ENCODE results near the gene MYO18A.
A peak's percentile ranks its signal among the peaks of the same experiment; 100 is the strongest.

The MYO18A gene

DNA sequence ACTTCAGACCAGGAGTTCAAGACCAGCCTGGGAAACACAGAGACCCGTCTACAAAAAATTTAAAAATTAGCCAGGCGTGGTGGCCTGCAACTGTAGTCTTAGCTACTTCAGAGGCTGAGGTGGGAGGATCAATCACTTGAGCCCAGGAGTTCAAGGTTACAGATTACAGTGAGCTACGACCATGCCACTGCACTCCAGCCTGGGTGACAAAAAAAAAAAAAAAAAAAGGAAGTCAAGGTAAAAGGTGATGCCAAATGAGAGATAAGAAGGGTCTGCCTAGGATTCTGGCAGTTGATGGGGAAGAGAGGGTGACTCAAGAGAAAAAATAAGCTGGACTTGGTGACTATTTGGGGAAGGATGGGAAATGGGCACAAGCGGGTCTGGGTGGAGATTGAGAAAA, 32.5 kb downstream of the MYO18A start:
- TF ChIP-seq CTCF (IDR thresholded peaks at IDR 0.05) = no peak

DNA sequence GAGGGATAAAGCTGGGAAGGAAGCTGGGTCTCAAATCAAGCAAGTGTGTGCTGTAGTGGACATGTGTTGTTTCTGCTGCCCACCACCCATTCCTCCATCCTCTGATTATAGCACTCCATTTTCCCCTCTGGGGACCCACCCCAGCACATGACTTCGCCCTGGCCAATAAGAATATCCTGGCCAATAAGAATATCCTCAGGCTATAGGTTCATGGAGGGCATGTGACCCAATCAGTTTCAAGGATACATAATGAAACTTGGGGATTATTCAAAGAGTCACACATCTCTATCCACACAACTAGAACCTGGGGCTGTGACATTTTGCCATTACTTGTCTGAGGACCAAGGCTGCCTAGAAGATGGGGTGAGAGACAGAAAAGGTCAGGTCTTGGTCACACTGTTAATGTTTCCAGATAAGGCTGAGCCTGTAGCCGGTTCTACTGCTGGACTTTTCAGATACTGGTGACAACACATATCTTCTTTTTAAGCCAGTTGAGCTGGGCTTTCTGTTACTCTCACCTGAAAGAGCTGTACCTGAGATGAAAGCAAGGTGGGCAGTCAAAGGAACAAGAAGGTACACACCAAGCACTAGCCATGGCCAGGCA, 33.7 kb downstream of the MYO18A start:
- TF ChIP-seq CTCF (IDR thresholded peaks at IDR 0.05) = no peak

DNA sequence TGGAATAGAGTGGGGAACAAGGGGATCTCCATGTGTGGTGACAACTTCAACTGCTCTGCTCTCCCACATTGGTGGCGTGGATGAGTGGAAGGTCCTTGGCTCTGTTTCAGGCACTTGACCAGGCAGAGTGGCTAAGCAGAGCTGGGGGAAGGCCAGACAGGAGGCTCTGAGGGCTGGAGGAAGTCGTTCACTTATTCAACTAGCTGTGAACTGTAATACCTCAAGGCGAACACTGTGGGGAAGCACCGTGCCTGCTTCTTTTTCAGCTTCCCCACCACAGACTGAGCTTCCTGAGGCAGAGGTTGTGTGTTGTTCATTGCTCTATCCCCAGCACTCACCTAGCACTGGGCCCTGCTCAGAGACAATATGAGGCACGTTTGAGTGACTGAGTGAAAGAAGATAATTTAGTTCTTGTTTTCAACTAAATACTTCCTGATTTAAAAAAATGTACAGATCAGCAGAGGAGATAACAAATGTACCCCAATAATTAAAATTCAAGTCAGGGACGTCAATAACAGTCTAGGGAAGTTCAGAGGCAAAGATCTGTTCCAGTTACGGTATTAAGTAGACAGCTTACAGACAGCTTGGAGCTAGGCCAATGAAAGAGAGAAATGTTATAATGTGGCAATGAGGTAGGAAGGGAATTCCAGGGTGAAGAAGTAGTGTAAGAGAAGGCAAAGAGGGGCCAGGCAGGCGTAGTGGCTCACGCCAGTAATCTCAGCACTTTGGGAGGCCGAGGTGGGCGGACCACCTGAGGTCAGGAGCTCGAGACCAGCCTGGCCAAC, 34.7 kb downstream of the MYO18A start:
- peak; percentile 55; the same call in 1 of the 2 replicates for TF ChIP-seq CTCF (IDR thresholded peaks at IDR 0.05)

DNA sequence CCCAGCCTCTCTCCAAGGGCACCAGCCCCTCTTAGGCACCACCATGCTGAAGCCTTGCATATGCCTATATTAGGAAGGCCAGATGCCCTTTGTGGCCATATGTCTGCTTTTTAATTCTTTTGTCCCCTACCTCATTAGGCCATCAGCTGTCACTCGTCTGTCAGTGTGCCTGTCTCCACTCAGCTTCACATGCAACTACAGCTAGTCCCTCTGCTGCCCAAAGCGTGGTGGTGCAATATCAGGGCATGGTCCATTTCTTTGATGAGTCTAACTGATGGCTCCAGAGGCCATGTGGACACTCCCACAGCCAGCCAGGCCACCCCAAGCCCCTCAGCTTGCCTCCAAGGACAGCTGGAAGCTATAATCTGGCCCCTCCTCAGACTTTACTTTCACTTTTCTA, 36.3 kb downstream of the MYO18A start:
- no peak for TF ChIP-seq CTCF (IDR thresholded peaks at IDR 0.05)

DNA sequence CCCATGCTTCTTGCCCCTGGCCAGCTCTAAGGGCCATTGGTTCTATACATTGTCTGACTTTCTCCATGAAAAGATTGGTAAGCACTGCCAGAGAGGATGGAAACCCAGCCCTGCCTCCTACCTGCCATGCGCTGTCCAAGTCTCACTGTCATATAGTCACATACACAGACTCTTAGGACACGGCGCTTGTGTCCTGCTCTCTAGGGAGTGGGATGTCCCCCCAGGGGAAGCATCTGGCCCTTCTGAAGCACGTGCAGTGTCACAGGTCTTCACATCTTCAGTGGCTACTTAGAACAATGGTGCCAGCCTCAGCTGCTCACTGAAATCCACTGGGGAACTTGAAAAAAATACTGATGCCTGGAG, 38.7 kb downstream of the MYO18A start:
- no peak for TF ChIP-seq CTCF (IDR thresholded peaks at IDR 0.05)

DNA sequence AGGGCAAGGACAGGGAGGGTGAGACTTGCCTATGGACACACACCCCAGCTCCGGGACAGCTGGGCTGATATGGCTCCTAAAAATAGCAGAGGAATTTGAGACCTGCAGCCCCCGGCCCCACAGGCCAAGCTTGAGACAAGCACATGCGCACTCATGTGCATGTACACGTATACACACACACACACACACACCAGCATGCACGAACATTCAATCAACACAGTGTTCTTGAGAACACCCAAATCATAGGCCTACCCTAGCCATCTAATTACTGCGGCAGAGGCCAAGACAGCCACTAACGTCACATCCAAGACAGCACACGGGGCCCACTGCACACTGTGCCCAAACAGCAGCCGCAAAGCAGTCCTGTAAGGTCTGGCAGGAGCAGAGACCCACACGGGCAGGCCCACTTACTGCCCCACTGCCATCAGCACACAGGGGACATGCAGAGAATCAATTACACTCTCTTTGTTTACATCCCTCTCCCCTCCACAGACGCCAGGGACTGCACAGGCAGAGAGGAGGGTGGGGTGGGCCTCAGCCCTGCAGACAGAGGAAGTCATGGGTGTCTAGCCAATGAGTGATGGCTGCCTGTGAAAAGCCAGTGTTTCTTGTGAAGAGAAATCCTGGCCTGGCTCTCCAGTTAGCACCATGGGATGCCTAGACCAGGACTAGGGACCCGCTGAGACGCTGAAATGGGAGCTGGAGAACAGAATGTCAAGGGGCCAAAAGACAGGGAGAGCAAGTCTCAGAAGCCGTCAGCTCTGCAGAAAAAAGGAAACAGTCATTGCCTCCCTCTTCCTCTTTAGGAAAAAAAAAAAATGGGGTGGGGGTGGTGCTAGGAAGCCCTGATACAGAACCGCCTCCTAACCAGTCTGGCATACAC, 39.3 kb downstream of the MYO18A start:
- TF ChIP-seq CTCF (IDR thresholded peaks at IDR 0.05) = no peak

DNA sequence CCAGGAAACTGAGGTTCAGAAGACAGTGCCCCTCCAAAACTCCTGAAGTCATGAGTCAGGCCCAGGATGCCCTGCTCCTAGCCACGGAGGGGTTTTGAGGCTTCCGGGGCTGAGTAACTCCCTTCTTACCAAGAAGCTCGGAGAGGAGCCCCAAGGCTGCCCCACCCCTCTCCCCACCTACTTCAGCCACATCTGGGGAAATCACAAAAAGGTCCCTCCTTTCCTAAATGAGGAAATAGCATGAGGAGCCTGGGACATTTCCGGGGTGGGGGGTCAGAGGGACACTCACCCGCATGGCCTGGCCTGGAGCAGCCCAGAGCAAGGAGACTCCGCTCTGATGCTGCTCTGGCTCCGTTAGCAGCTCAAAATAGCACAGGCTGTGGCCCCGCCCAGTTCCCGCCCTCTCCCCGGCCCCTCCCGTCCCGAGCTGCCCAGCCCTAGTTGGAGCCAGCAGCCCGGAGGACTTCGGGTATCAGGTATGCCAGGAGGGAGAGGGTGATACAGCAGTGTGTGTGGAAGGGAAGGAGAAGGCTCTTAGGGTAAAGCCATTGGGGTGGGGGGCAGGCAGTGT, 40.1 kb downstream of the MYO18A start:
- no peak for TF ChIP-seq CTCF (IDR thresholded peaks at IDR 0.05)

Data from LNCAP (cell line).